IMR-90 (cell line): ENCODE data around the gene SLC5A1. TPM values are rescaled to one million over a fixed set of nuclear protein-coding genes. Genes with fewer than 3 reads are reported as not detected.
"Not testable (repeated sequence)": the region's sequence is repeated elsewhere in the genome, so short reads cannot be mapped to it uniquely, and the experiment has no call there.

ENCODE experiments used
- ATAC-seq: fragments of 200-7000 bp; cut with Tn5 transposase; 2 replicates; pipeline ENCODE4 v1.9.1; 2020; ENCODE audit warnings: low read depth, mild to moderate bottlenecking, moderate library complexity
- BruUV-seq: library from RNA; stranded (reverse); fragments of 400-500 nt; replicated peaks from 2 replicates; lab custom pipeline; 2021; lab: Mats Ljungman, UMichigan
- CTCF ChIA-PET: fragments of 300-600 bp; formaldehyde crosslinking; extraction: SDS; loops from one replicate; lab custom pipeline; 2021; ENCODE audit warnings: antibody characterized with exemption; lab: Yijun Ruan, JAX
- POLR2A ChIA-PET: fragments of 300-600 bp; sonication (Branson Sonifier 250); formaldehyde crosslinking; loops from one replicate; lab custom pipeline; 2022; ENCODE audit warnings: antibody characterized with exemption; ENCODE audit not compliant: unreplicated experiment; lab: Charles Lee
- DNase-seq: peaks from one replicate; pipeline ENCODE4 v3.0.0; 2013
- H2AFZ ChIP-seq: replicated peaks from 2 replicates; pipeline ENCODE3; 2013; ENCODE audit warnings: low read length, mild to moderate bottlenecking; ENCODE audit not compliant: poor library complexity
- H2AK5ac ChIP-seq: 2 replicates; pipeline ENCODE4 v1.6.1; 2013; ENCODE audit warnings: low read depth, low read length, inconsistent platforms
- H2AK9ac ChIP-seq: replicated peaks from 2 replicates; pipeline ENCODE3; 2013; ENCODE audit warnings: mild to moderate bottlenecking, low read depth, low read length, moderate library complexity; ENCODE audit not compliant: poor library complexity
- H2BK120ac ChIP-seq: 2 replicates; pipeline ENCODE4 v1.6.1; 2013; ENCODE audit warnings: low read depth, low read length, inconsistent platforms
- H2BK15ac ChIP-seq: 3 replicates; pipeline ENCODE4 v1.6.1; 2013; ENCODE audit warnings: low read depth, low read length, inconsistent platforms
- H2BK20ac ChIP-seq: 2 replicates; pipeline ENCODE4 v1.6.1; 2013; ENCODE audit warnings: low read depth, mild to moderate bottlenecking, inconsistent platforms, low read length, moderate library complexity
- H2BK5ac ChIP-seq: 2 replicates; pipeline ENCODE4 v1.6.1; 2013; ENCODE audit warnings: mild to moderate bottlenecking, low read depth, low read length, inconsistent platforms; ENCODE audit not compliant: poor library complexity, severe bottlenecking
- H3K14ac ChIP-seq: replicated peaks from 2 replicates; pipeline ENCODE4 v1.6.1; 2013; ENCODE audit warnings: low read depth, low read length, inconsistent platforms
- H3K18ac ChIP-seq: 2 replicates; pipeline ENCODE4 v1.6.1; 2013; ENCODE audit warnings: low read depth, low read length, control low read depth
- H3K23ac ChIP-seq: 2 replicates; pipeline ENCODE4 v1.6.1; 2013; ENCODE audit warnings: low read depth, low read length, inconsistent platforms
- H3K27ac ChIP-seq: 2 replicates; pipeline ENCODE4 v1.5.1; 2013; ENCODE audit warnings: mild to moderate bottlenecking, control low read depth, low read length; ENCODE audit not compliant: insufficient read depth
- H3K27me3 ChIP-seq: 2 replicates; pipeline ENCODE4 v1.6.1; 2013; ENCODE audit warnings: low read length; ENCODE audit not compliant: control insufficient read depth, insufficient read depth
- H3K36me3 ChIP-seq: 2 replicates; pipeline ENCODE4 v1.6.1; 2013; ENCODE audit warnings: low read length, mixed read lengths; ENCODE audit not compliant: control insufficient read depth, insufficient read depth
- H3K4ac ChIP-seq: 2 replicates; pipeline ENCODE4 v1.6.1; 2013; ENCODE audit warnings: low read depth, low read length, inconsistent platforms
- H3K4me1 ChIP-seq: 2 replicates; pipeline ENCODE4 v1.6.1; 2013; ENCODE audit warnings: low read length, mixed read lengths; ENCODE audit not compliant: control insufficient read depth, insufficient read depth
- H3K4me2 ChIP-seq: 2 replicates; pipeline ENCODE4 v1.6.1; 2013; ENCODE audit warnings: low read depth, mild to moderate bottlenecking, control low read depth, low read length, moderate library complexity
- H3K4me3 ChIP-seq: 2 replicates; pipeline ENCODE4 v1.5.1; 2013; ENCODE audit warnings: low read depth, mild to moderate bottlenecking, control low read depth, low read length, moderate library complexity; ENCODE audit not compliant: insufficient read depth
- H3K56ac ChIP-seq: 2 replicates; pipeline ENCODE4 v1.6.1; 2013; ENCODE audit warnings: low read length, inconsistent platforms; ENCODE audit not compliant: insufficient read depth; ENCODE audit errors: extremely low read depth
- H3K79me1 ChIP-seq, 2 experiments: 2 replicates each; pipeline ENCODE4 v1.6.1; 2013; ENCODE audit warnings: low read length in 2 of 2, inconsistent platforms in 1 of 2, low read depth in 1 of 2
- H3K9ac ChIP-seq: 2 replicates; pipeline ENCODE4 v1.6.1; 2013; ENCODE audit warnings: low read depth, low read length, control low read depth
- H3K9me1 ChIP-seq: 2 replicates; pipeline ENCODE4 v1.6.1; 2013; ENCODE audit warnings: low read length, inconsistent platforms; ENCODE audit not compliant: insufficient read depth
- H3K9me3 ChIP-seq: 2 replicates; pipeline ENCODE4 v1.6.1; 2013; ENCODE audit warnings: low read length; ENCODE audit not compliant: control insufficient read depth, insufficient read depth
- H4K20me1 ChIP-seq: 2 replicates; pipeline ENCODE4 v1.6.1; 2013; ENCODE audit warnings: low read length, inconsistent platforms; ENCODE audit not compliant: insufficient read depth
- H4K5ac ChIP-seq: 2 replicates; pipeline ENCODE4 v1.6.1; 2013; ENCODE audit warnings: mild to moderate bottlenecking, low read depth, low read length, control low read depth
- H4K8ac ChIP-seq, 2 experiments: 2 replicates each; pipeline ENCODE4 v1.6.1; 2013; ENCODE audit warnings: low read depth in 2 of 2, low read length in 2 of 2, control low read depth in 1 of 2, inconsistent platforms in 1 of 2
- H4K91ac ChIP-seq: 2 replicates; pipeline ENCODE4 v1.6.1; 2013; ENCODE audit warnings: low read depth, low read length, inconsistent platforms; ENCODE audit not compliant: insufficient read depth
- WGBS, 2 experiments: methylation state at CpG; one replicate each; pipeline versions ENCODE4 v1.1.5 to v1.1.7; 2013; ENCODE audit warnings: missing lambda C conversion rate in 2 of 2; ENCODE audit not compliant: insufficient read length in 1 of 2; ENCODE audit errors: extremely low coverage in 2 of 2; 5-methylcytosine and 5-hydroxymethylcytosine counted together
- dilution Hi-C: fragments of 300-500 bp; cut with HindIII; formaldehyde crosslinking; loops from one replicate; pipeline ENCODE4 v1.14.3; 2018; ENCODE audit warnings: low sequenced_read_pairs; ENCODE audit not compliant: unreplicated experiment
- in situ Hi-C: fragments of 300-500 bp; cut with MboI; formaldehyde crosslinking; loops from 3 replicates; pipeline ENCODE4 v1.14.3; 2019; ENCODE audit warnings: low sequenced_read_pairs, inconsistent platforms, mixed read lengths
- intact Hi-C: fragments of 100-400 bp; cut with micrococcal nuclease; formaldehyde crosslinking; loops from 2 replicates; pipeline ENCODE4 v1.10.0; 2022
- polyA plus RNA-seq, 3 experiments: library from polyadenylated mRNA; depleted of rRNA; stranded (reverse); fragments of >200 nt; gene quantifications; 2 replicates each; pipeline ENCODE4 v1.2.3, GENCODE V29; 2012; ENCODE audit warnings: low replicate concordance in 1 of 3
- total RNA-seq: library from RNA; depleted of rRNA; stranded (reverse); fragments of >200 nt; gene quantifications from 2 replicates; pipeline ENCODE4 v1.2.3, GENCODE V29; 2012
- TF ChIP-seq, protein P1 (sequence below): conservative IDR thresholded peaks from 2 replicates; pipeline ENCODE4 v1.5.1; 2012; ENCODE audit warnings: mild to moderate bottlenecking, low read depth, low read length, improper control_type of control experiment

Gene SLC5A1
- total and polyA plus RNA-seq, 2 of the 4 experiments (the other 2 are of a cell fraction) = not detected

DNA sequence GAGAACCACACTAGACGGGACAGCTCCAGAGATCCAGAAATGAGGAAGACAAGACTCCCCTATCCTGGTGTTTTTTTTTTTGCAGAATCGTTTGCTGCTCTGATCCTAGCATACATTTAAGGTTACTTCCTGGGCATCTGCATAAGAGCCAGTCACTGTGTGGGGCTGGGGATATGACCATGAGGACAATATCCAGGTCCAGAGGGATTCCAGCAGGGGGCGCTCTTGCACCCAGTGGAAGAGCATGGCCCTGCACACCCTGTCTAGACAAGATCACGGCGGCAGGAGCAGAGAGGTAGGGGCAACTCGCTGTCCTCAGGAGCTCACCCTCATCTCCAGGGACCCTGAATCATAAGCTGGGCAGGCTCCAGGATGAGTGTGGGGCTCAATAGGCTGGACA lies 97.6 kb downstream of the SLC5A1 start:
- H2AK5ac ChIP-seq, DNase-seq, H4K5ac ChIP-seq, H3K18ac ChIP-seq, H4K8ac ChIP-seq, H3K27ac ChIP-seq, H3K79me1 ChIP-seq, H3K4ac ChIP-seq, H3K14ac ChIP-seq, H2AK9ac ChIP-seq, dilution Hi-C loops, H2AFZ ChIP-seq, H2BK15ac ChIP-seq, H3K9me1 ChIP-seq, H3K27me3 ChIP-seq, H3K23ac ChIP-seq, H3K9me3 ChIP-seq, H2BK5ac ChIP-seq, H3K4me2 ChIP-seq, H2BK20ac ChIP-seq, H3K9ac ChIP-seq, H4K20me1 ChIP-seq, H3K4me3 ChIP-seq, H3K4me1 ChIP-seq, H4K91ac ChIP-seq, H3K36me3 ChIP-seq, intact Hi-C loops, POLR2A ChIA-PET, H3K56ac ChIP-seq, BruUV-seq, H2BK120ac ChIP-seq, in situ Hi-C loops: not testable (repeated sequence)
- WGBS, 2 experiments = no CpG with 5 or more reads among the region's 6 CpGs
- peak; percentile 57 for ATAC-seq
- CTCF ChIA-PET = interaction anchor here (0.6 kb wide), 1 partner anchor 143 kb away, joined by 4 read pairs; no protein-coding TSS in a partner anchor
- TF ChIP-seq, protein P1, sequence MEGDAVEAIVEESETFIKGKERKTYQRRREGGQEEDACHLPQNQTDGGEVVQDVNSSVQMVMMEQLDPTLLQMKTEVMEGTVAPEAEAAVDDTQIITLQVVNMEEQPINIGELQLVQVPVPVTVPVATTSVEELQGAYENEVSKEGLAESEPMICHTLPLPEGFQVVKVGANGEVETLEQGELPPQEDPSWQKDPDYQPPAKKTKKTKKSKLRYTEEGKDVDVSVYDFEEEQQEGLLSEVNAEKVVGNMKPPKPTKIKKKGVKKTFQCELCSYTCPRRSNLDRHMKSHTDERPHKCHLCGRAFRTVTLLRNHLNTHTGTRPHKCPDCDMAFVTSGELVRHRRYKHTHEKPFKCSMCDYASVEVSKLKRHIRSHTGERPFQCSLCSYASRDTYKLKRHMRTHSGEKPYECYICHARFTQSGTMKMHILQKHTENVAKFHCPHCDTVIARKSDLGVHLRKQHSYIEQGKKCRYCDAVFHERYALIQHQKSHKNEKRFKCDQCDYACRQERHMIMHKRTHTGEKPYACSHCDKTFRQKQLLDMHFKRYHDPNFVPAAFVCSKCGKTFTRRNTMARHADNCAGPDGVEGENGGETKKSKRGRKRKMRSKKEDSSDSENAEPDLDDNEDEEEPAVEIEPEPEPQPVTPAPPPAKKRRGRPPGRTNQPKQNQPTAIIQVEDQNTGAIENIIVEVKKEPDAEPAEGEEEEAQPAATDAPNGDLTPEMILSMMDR = 0 out of 2 replicates have a peak, but pooled peaks have one; percentile 11
